ENCODE measurements around the gene INPP5A. TPM values are rescaled to one million over a fixed set of nuclear protein-coding genes. Genes with fewer than 3 reads are reported as not detected.

Gene INPP5A
- total RNA-seq, 3 donors from 2014 or later, result 26.6 to 50.6 (median 38.7) TPM

DNA sequence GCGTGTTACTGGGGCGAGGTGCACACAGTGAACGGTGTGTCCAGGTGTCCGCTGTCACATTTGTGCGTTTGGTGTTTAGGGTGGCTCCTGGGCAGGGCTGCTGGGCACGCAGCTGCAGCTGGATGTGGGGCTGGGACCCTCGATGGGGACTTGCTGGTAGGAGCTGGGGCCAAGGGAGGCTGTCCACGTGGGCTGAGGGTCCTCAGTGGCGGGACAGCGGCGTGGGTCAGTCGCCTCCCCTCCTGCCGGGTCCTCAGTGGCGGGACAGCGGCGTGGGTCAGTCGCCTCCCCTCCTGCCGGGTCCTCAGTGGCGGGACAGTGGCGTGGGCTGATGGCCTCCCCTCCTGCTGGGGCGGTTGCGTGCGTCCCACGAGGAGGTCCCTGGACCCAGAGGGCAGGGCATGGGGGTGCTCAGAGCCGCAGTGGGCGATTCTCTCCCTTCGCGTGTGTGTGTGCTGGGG, 68.5 kb downstream of the INPP5A start:
- H3K27ac ChIP-seq, result no peak overlapping the region
- no peaks in the 10 kb centered on the region for H3K4me1 ChIP-seq
- H3K9me3 ChIP-seq, result peaks cover 0 to 1% of the 10 kb centered on the region in 2 donors
- intact Hi-C loops (cut with DNase I; ENCODE audit: low total_unique reads), result no loop called here
- TF ChIP-seq POLR2AphosphoS5 (IDR thresholded peaks at IDR 0.05) (no peak), CTCF (IDR thresholded peaks at IDR 0.05) (no peak), POLR2A (IDR thresholded peaks at IDR 0.05) (no peak)
- H3K27me3 ChIP-seq, result no peaks in the 10 kb centered on the region
- no peak overlapping the region for H3K4me3 ChIP-seq
- H3K36me3 ChIP-seq, result no peaks in the 10 kb centered on the region
- DNase-seq (ENCODE audit: low spot score in 2 of 2), result no peak

DNA sequence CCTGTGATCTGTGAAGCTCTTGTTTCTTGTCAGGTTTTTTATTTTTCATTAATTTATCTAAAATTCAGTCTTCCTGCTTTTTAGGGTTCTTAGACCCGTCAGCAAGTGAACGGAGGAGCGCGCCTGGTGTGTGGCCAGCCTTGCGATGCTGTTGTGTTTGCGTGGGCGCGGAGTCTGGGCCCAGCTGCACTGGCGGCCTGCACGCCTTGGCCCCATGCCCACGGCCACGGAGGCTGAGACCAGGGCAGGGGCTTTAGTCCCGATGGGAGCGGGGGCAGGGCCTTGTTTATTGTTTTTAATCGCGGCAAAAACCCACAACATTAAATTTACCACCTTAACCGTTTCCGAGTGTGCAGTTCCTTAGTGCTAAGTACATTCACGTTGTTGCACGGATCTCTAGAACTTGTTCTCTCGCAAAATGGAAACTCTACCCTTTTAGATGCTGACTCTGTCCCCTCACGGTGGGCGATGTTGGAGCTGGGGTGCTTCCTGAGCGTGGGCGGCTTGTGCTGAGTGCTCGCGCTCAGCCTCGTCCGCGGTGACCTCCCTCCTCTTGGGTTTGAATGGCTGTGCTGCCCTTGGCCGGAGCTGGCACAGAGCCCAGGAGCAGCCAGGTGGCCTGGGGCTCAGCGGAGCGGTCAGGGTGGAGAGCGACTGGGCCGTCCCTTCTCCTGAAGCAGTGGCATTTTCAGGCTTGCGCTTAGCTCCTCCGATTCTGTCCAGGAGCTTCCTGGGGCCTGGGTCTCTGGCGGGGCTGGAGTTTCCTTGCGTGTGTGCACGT, 69.1 kb downstream of the INPP5A start:
- H3K27ac ChIP-seq, result no peak overlapping the region
- no peaks in the 10 kb centered on the region for H3K27me3 ChIP-seq
- TF ChIP-seq CTCF (IDR thresholded peaks at IDR 0.05) (no peak), POLR2A (IDR thresholded peaks at IDR 0.05) (no peak), POLR2AphosphoS5 (IDR thresholded peaks at IDR 0.05) (no peak)
- no peaks in the 10 kb centered on the region for H3K4me1 ChIP-seq
- no peak for DNase-seq (ENCODE audit: low spot score in 2 of 2)
- intact Hi-C loops (cut with DNase I; ENCODE audit: low total_unique reads), result no loop called here
- H3K9me3 ChIP-seq, result no peaks in the 10 kb centered on the region
- no peaks in the 10 kb centered on the region for H3K36me3 ChIP-seq
- peak overlapping the region in 1 of 3 donors; percentile 51 for H3K4me3 ChIP-seq

- TF ChIP-seq CTCF (IDR thresholded peaks at IDR 0.05) (no peak), POLR2A (IDR thresholded peaks at IDR 0.05) (no peak), POLR2AphosphoS5 (IDR thresholded peaks at IDR 0.05) (no peak)
- Histone ChIP-seq H3K27me3 (no peaks in the 10 kb centered on the region), H3K9me3 (no peaks in the 10 kb centered on the region), H3K4me1 (no peaks in the 10 kb centered on the region), H3K4me3 (no peak overlapping the region), H3K27ac (no peak overlapping the region), H3K36me3 (no peaks in the 10 kb centered on the region)
- peak in 1 of 2 donors; percentile 39 for DNase-seq (ENCODE audit: low spot score in 2 of 2)
- intact Hi-C loops (cut with DNase I; ENCODE audit: low total_unique reads), result no loop called here
These were observed 69.9 kb downstream of the INPP5A start for GRCh38 chr10:132607491-132607890.

GRCh38 chr10:132607961-132608495, 70.4 kb downstream of the INPP5A start:
- TF ChIP-seq POLR2A (IDR thresholded peaks at IDR 0.05) (no peak), CTCF (IDR thresholded peaks at IDR 0.05) (no peak), POLR2AphosphoS5 (IDR thresholded peaks at IDR 0.05) (no peak)
- H3K4me3 ChIP-seq, result no peak overlapping the region
- no peaks in the 10 kb centered on the region for H3K9me3 ChIP-seq
- no peak overlapping the region for H3K27ac ChIP-seq
- no peak for DNase-seq (ENCODE audit: low spot score in 2 of 2)
- no peaks in the 10 kb centered on the region for H3K4me1 ChIP-seq
- H3K27me3 ChIP-seq, result no peaks in the 10 kb centered on the region
- no peaks in the 10 kb centered on the region for H3K36me3 ChIP-seq
- intact Hi-C loops (cut with DNase I; ENCODE audit: low total_unique reads), result no loop called here

DNA sequence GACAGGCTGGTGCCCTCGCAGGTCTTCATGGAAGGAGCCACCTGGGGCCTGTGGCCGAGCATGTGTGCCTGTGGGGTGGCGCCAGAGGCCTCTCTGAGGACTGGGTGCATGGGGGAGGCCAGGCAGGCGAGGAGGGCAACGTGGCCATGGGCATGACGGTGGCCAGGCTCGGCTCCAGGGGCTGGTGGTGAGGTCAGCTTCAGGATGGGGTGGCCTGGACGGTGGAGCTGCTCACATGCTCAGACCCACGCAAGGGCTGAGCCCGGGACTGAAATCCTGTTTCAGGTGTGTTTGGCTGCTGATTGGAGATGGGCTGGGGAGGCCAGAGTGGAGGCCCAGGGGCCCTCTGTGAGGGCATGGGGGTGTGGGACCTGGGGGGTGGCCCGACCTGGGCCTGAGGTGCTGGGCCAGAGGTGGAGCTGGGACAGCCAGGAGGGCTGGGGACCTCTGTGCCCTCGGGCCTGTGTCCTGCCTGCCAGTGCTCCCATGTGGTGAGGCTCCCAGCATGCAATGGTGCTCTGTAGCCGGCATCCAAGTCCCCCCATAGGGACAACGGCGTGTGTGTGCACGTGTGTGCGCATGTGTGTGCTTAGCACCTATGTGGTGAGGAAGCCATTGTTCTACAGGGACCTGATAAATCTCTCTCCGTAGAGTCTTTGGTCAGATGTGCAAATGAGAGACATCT, 71.1 kb downstream of the INPP5A start:
- H3K9me3 ChIP-seq, result no peaks in the 10 kb centered on the region
- no peak for DNase-seq (ENCODE audit: low spot score in 2 of 2)
- no peak overlapping the region for H3K27ac ChIP-seq
- H3K36me3 ChIP-seq, result no peaks in the 10 kb centered on the region
- no peaks in the 10 kb centered on the region for H3K27me3 ChIP-seq
- no peaks in the 10 kb centered on the region for H3K4me1 ChIP-seq
- intact Hi-C loops (cut with DNase I; ENCODE audit: low total_unique reads), result no loop called here
- H3K4me3 ChIP-seq, result no peak overlapping the region
- no peak for TF ChIP-seq POLR2A (IDR thresholded peaks at IDR 0.05)
- no peak for TF ChIP-seq CTCF (IDR thresholded peaks at IDR 0.05)
- no peak for TF ChIP-seq POLR2AphosphoS5 (IDR thresholded peaks at IDR 0.05)
